Inflammatory macrophage treated with lipopolysaccharide for 4 hours (primary cell): ENCODE results near the gene CRK.
"Not testable (repeated sequence)": the region's sequence is repeated elsewhere in the genome, so short reads cannot be mapped to it uniquely, and the experiment has no call there.

Source experiments
- DNase-seq: peaks from one replicate; pipeline ENCODE4 v3.0.0-alpha.2; 2020

CRK gene

GRCh38 chr17:1462164-1463112, 6.4 kb upstream of the CRK start:
- DNase-seq: peak; percentile 47

GRCh38 chr17:1461198-1461944, 5.3 kb upstream of the CRK start:
- peak; percentile 86 for DNase-seq

GRCh38 chr17:1460233-1460632, 4.2 kb upstream of the CRK start:
- DNase-seq: no peak

- peak; percentile 59 for DNase-seq
These were observed 688 bp downstream of the CRK start for GRCh38 chr17:1455291-1455796.

- no peak for DNase-seq
These were observed 1.5 kb downstream of the CRK start for GRCh38 chr17:1454541-1454940.

GRCh38 chr17:1453694-1454093, 2.3 kb downstream of the CRK start:
- DNase-seq: not testable (repeated sequence)

GRCh38 chr17:1452836-1453235, 3.2 kb downstream of the CRK start:
- no peak for DNase-seq

GRCh38 chr17:1450261-1450660, 5.8 kb downstream of the CRK start:
- not testable (repeated sequence) for DNase-seq

GRCh38 chr17:1449412-1449967, 6.5 kb downstream of the CRK start:
- no peak for DNase-seq

GRCh38 chr17:1447052-1447451, 9.0 kb downstream of the CRK start:
- no peak for DNase-seq

- DNase-seq: no peak
These were observed 9.8 kb downstream of the CRK start for GRCh38 chr17:1446201-1446600.

- not testable (repeated sequence) for DNase-seq
These were observed 10.3 kb downstream of the CRK start for GRCh38 chr17:1445695-1446094.

GRCh38 chr17:1442721-1443120, 13.3 kb downstream of the CRK start:
- not testable (repeated sequence) for DNase-seq

- no peak for DNase-seq
These were observed 13.8 kb downstream of the CRK start for GRCh38 chr17:1442187-1442586.

GRCh38 chr17:1440921-1441320, 15.1 kb downstream of the CRK start:
- DNase-seq: no peak

GRCh38 chr17:1438593-1439083, 17.4 kb downstream of the CRK start:
- DNase-seq: no peak

GRCh38 chr17:1435326-1435725, 20.7 kb downstream of the CRK start:
- no peak for DNase-seq

- no peak for DNase-seq
These were observed 21.9 kb downstream of the CRK start for GRCh38 chr17:1434150-1434549.

- no peak for DNase-seq
These were observed 24.4 kb downstream of the CRK start for GRCh38 chr17:1431631-1432104.

- no peak for DNase-seq
These were observed 32.4 kb downstream of the CRK start for GRCh38 chr17:1423456-1424135.

GRCh38 chr17:1422885-1423284, 33.1 kb downstream of the CRK start:
- DNase-seq: peak; percentile 81

GRCh38 chr17:1421470-1421869, 34.6 kb downstream of the CRK start:
- DNase-seq: no peak
